Colonic mucosa (tissue), 4 donors: ENCODE data around the gene PLPPR3. TPM values are rescaled to one million over a fixed set of nuclear protein-coding genes. Genes with fewer than 3 reads are reported as not detected.
A peak's percentile ranks its signal among the peaks of the same experiment; 100 is the strongest.
"Not testable (repeated sequence)": the region's sequence is repeated elsewhere in the genome, so short reads cannot be mapped to it uniquely, and the experiment has no call there.

ENCODE experiments used
- DNase-seq: peaks from one replicate; pipeline ENCODE4 v3.0.0-alpha.2; 2020
- H3K27ac ChIP-seq: fragments of 200-600 bp; one replicate; pipeline ENCODE4 v1.8.0; 2021
- H3K27me3 ChIP-seq: fragments of 200-600 bp; one replicate; pipeline ENCODE4 v1.8.0; 2021
- H3K36me3 ChIP-seq: fragments of 200-600 bp; one replicate; pipeline ENCODE4 v1.8.0; 2021
- H3K4me1 ChIP-seq: fragments of 200-600 bp; one replicate; pipeline ENCODE4 v1.8.0; 2021; ENCODE audit warnings: mild to moderate bottlenecking
- H3K4me3 ChIP-seq: fragments of 200-600 bp; one replicate; pipeline ENCODE4 v1.8.0; 2021
- H3K9ac ChIP-seq, 2 donors: one replicate each; pipeline ENCODE4 v1.7.0; 2013; ENCODE audit warnings: control low read depth in 2 of 2, low read depth in 2 of 2, low read length in 2 of 2
- H3K9me3 ChIP-seq: fragments of 200-600 bp; one replicate; pipeline ENCODE4 v1.8.0; 2021
- intact Hi-C: fragments of 100-400 bp; cut with DNase I; formaldehyde crosslinking; loops from one replicate; pipeline ENCODE4 v1.14.1; 2022
- total RNA-seq, 2 donors: library from RNA; stranded (reverse); fragmentation: NEBNext Ultra II Directional in 1 of 2; extraction: Animal tissue kit (Norgen Biotek cat#: 25700) in 1 of 2; gene quantifications; one replicate each; pipeline ENCODE4 v1.2.1, GENCODE V29; 2021
- TF ChIP-seq, protein P1 (sequence below): fragments of 200-600 bp; IDR thresholded peaks from one replicate; pipeline ENCODE4 v1.8.0; 2022; ENCODE audit warnings: antibody characterized with exemption, mild to moderate bottlenecking
- donor health status: healthy.
- donor health status: DM: no; HTN: no; CAD: no.
- donor health status: DM: no; HTN: no; CAD: no.

PLPPR3 gene
- total RNA-seq, 2 donors from 2014 or later = 0.22 TPM; not detected in 1

GRCh38 chr19:853014-853585, 31.3 kb upstream of the PLPPR3 start:
- Histone ChIP-seq H3K4me3 (no peak overlapping the region), H3K9me3 (no peaks in the 10 kb centered on the region), H3K36me3 (no peaks in the 10 kb centered on the region), H3K9ac (no peak overlapping the region), H3K27me3 (peaks cover 24% of the 10 kb centered on the region), H3K4me1 (no peaks in the 10 kb centered on the region), H3K27ac (no peak overlapping the region)
- TF ChIP-seq, protein P1, sequence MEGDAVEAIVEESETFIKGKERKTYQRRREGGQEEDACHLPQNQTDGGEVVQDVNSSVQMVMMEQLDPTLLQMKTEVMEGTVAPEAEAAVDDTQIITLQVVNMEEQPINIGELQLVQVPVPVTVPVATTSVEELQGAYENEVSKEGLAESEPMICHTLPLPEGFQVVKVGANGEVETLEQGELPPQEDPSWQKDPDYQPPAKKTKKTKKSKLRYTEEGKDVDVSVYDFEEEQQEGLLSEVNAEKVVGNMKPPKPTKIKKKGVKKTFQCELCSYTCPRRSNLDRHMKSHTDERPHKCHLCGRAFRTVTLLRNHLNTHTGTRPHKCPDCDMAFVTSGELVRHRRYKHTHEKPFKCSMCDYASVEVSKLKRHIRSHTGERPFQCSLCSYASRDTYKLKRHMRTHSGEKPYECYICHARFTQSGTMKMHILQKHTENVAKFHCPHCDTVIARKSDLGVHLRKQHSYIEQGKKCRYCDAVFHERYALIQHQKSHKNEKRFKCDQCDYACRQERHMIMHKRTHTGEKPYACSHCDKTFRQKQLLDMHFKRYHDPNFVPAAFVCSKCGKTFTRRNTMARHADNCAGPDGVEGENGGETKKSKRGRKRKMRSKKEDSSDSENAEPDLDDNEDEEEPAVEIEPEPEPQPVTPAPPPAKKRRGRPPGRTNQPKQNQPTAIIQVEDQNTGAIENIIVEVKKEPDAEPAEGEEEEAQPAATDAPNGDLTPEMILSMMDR = no peak
- DNase-seq = no peak
- intact Hi-C loops = loop anchor here (10.0 kb wide), 1 partner anchor 88 kb away; no protein-coding TSS in a partner anchor

DNA sequence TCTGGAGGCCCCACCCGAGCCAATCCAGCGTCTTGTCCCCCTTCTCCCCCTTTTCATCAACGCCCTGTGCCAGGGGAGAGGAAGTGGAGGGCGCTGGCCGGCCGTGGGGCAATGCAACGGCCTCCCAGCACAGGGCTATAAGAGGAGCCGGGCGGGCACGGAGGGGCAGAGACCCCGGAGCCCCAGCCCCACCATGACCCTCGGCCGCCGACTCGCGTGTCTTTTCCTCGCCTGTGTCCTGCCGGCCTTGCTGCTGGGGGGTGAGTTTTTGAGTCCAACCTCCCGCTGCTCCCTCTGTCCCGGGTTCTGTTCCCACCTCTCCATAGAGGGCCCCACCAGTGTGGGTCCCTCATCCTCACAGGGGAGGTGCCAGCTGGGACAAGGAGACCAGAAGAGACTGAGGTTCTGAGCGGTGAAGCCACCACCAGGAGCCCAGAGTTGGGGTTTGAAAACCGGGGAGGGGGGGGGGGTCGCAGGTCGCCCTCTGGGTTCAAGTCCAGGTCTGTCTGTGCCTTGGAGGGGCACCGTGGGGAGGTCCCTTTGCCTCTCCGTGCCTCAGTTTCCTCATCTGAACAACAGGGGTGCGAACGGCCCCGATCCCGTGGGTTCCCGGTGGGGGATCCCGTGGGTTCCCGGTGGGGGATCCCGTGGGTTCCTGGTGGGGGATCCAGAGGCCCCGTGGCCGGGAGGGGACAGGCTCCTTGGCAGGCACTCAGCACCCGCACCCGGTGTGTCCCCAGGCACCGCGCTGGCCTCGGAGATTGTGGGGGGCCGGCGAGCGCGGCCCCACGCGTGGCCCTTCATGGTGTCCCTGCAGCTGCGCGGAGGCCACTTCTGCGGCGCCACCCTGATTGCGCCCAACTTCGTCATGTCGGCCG, 30.6 kb upstream of the PLPPR3 start, which contains the start of gene ELANE:
Gene ELANE, plus strand, starts transcription at position 168 of the 878 bp plus-strand sequence. Its CDS starts 26 bp downstream, at position 194.
- H3K36me3 ChIP-seq = no peaks in the 10 kb centered on the region
- TF ChIP-seq, protein P1 = no peak
- H3K27ac ChIP-seq = peak within 1 kb of the TSS; percentile 55
- peaks cover 30% of the 10 kb centered on the region for H3K27me3 ChIP-seq
- H3K4me3 ChIP-seq = no peak within 1 kb of the TSS
- H3K4me1 ChIP-seq = no peaks in the 10 kb centered on the region
- H3K9ac ChIP-seq = peak within 1 kb of the TSS in 1 of 2 donors; percentile 50
- no peaks in the 10 kb centered on the region for H3K9me3 ChIP-seq
- intact Hi-C loops = loop anchor here (10.0 kb wide), 1 partner anchor 88 kb away; no protein-coding TSS in a partner anchor
- no peak for DNase-seq

GRCh38 chr19:850979-851335, 29.2 kb upstream of the PLPPR3 start:
- no peaks in the 10 kb centered on the region for H3K9me3 ChIP-seq
- no peak for DNase-seq
- TF ChIP-seq, protein P1 = no peak
- intact Hi-C loops = loop anchor here (10.0 kb wide), 1 partner anchor 86 kb away; no protein-coding TSS in a partner anchor
- peaks cover 38% of the 10 kb centered on the region for H3K27me3 ChIP-seq
- H3K4me1 ChIP-seq = no peaks in the 10 kb centered on the region
- H3K9ac ChIP-seq = peak overlapping the region in 1 of 2 donors; percentile 26
- no peaks in the 10 kb centered on the region for H3K36me3 ChIP-seq
- H3K27ac ChIP-seq = peak overlapping the region; percentile 55
- H3K4me3 ChIP-seq = no peak overlapping the region

- Histone ChIP-seq H3K27ac (peak overlapping the region; percentile 55), H3K36me3 (no peaks in the 10 kb centered on the region), H3K9me3 (no peaks in the 10 kb centered on the region), H3K4me3 (no peak overlapping the region), H3K27me3 (peaks cover 43% of the 10 kb centered on the region), H3K9ac (peak overlapping the region in 1 of 2 donors; percentile 26), H3K4me1 (no peaks in the 10 kb centered on the region)
- DNase-seq = peak; percentile 75
- intact Hi-C loops = loop anchor here (10.0 kb wide), 1 partner anchor 86 kb away; no protein-coding TSS in a partner anchor
- TF ChIP-seq, protein P1 = no peak
Measured at GRCh38 chr19:850221-850978, 28.6 kb upstream of the PLPPR3 start.

DNA sequence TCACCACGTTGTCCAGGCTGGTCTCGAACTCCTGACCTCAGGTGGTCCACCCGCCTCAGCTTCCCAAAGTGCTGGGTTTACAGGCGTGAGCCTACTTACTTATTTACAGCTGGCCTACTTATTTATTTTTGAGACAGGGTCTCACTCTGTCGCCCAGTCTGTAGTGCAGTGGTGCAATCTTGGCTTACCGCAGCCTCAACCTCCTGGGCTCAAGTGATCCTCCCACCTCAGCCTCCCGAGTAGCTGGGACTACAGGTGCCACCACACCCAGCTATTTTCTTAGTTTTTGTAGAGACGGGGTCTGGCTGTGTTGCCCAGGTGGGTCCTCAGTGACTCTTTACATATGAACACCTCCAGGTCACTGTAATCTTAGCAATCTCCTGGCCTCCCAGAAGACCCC, 27.4 kb upstream of the PLPPR3 start:
- DNase-seq, intact Hi-C loops, H3K9ac ChIP-seq, H3K9me3 ChIP-seq, H3K4me1 ChIP-seq, H3K4me3 ChIP-seq, H3K36me3 ChIP-seq, H3K27ac ChIP-seq: not testable (repeated sequence)
- H3K27me3 ChIP-seq = peaks cover 54% of the 10 kb centered on the region
